IMR-90 (cell line): ENCODE measurements around the gene COL18A1. TPM values are rescaled to one million over a fixed set of nuclear protein-coding genes. Genes with fewer than 3 reads are reported as not detected.

ENCODE experiments used
- ATAC-seq: fragments of 200-7000 bp; cut with Tn5 transposase; 2 replicates; pipeline ENCODE4 v1.9.1; 2020; ENCODE audit warnings: low read depth, mild to moderate bottlenecking, moderate library complexity
- BruUV-seq: library from RNA; stranded (reverse); fragments of 400-500 nt; replicated peaks from 2 replicates; lab custom pipeline; 2021; lab: Mats Ljungman, UMichigan
- CTCF ChIA-PET: fragments of 300-600 bp; formaldehyde crosslinking; extraction: SDS; loops from one replicate; lab custom pipeline; 2021; ENCODE audit warnings: antibody characterized with exemption; lab: Yijun Ruan, JAX
- POLR2A ChIA-PET: fragments of 300-600 bp; sonication (Branson Sonifier 250); formaldehyde crosslinking; loops from one replicate; lab custom pipeline; 2022; ENCODE audit warnings: antibody characterized with exemption; ENCODE audit not compliant: unreplicated experiment; lab: Charles Lee
- DNase-seq: peaks from one replicate; pipeline ENCODE4 v3.0.0; 2013
- H2AFZ ChIP-seq: replicated peaks from 2 replicates; pipeline ENCODE3; 2013; ENCODE audit warnings: low read length, mild to moderate bottlenecking; ENCODE audit not compliant: poor library complexity
- H2AK5ac ChIP-seq: 2 replicates; pipeline ENCODE4 v1.6.1; 2013; ENCODE audit warnings: low read depth, low read length, inconsistent platforms
- H2AK9ac ChIP-seq: replicated peaks from 2 replicates; pipeline ENCODE3; 2013; ENCODE audit warnings: mild to moderate bottlenecking, low read depth, low read length, moderate library complexity; ENCODE audit not compliant: poor library complexity
- H2BK120ac ChIP-seq: 2 replicates; pipeline ENCODE4 v1.6.1; 2013; ENCODE audit warnings: low read depth, low read length, inconsistent platforms
- H2BK15ac ChIP-seq: 3 replicates; pipeline ENCODE4 v1.6.1; 2013; ENCODE audit warnings: low read depth, low read length, inconsistent platforms
- H2BK20ac ChIP-seq: 2 replicates; pipeline ENCODE4 v1.6.1; 2013; ENCODE audit warnings: low read depth, mild to moderate bottlenecking, inconsistent platforms, low read length, moderate library complexity
- H2BK5ac ChIP-seq: 2 replicates; pipeline ENCODE4 v1.6.1; 2013; ENCODE audit warnings: mild to moderate bottlenecking, low read depth, low read length, inconsistent platforms; ENCODE audit not compliant: poor library complexity, severe bottlenecking
- H3K14ac ChIP-seq: replicated peaks from 2 replicates; pipeline ENCODE4 v1.6.1; 2013; ENCODE audit warnings: low read depth, low read length, inconsistent platforms
- H3K18ac ChIP-seq: 2 replicates; pipeline ENCODE4 v1.6.1; 2013; ENCODE audit warnings: low read depth, low read length, control low read depth
- H3K23ac ChIP-seq: 2 replicates; pipeline ENCODE4 v1.6.1; 2013; ENCODE audit warnings: low read depth, low read length, inconsistent platforms
- H3K27ac ChIP-seq: 2 replicates; pipeline ENCODE4 v1.5.1; 2013; ENCODE audit warnings: mild to moderate bottlenecking, control low read depth, low read length; ENCODE audit not compliant: insufficient read depth
- H3K27me3 ChIP-seq: 2 replicates; pipeline ENCODE4 v1.6.1; 2013; ENCODE audit warnings: low read length; ENCODE audit not compliant: control insufficient read depth, insufficient read depth
- H3K36me3 ChIP-seq: 2 replicates; pipeline ENCODE4 v1.6.1; 2013; ENCODE audit warnings: low read length, mixed read lengths; ENCODE audit not compliant: control insufficient read depth, insufficient read depth
- H3K4ac ChIP-seq: 2 replicates; pipeline ENCODE4 v1.6.1; 2013; ENCODE audit warnings: low read depth, low read length, inconsistent platforms
- H3K4me1 ChIP-seq: 2 replicates; pipeline ENCODE4 v1.6.1; 2013; ENCODE audit warnings: low read length, mixed read lengths; ENCODE audit not compliant: control insufficient read depth, insufficient read depth
- H3K4me2 ChIP-seq: 2 replicates; pipeline ENCODE4 v1.6.1; 2013; ENCODE audit warnings: low read depth, mild to moderate bottlenecking, control low read depth, low read length, moderate library complexity
- H3K4me3 ChIP-seq: 2 replicates; pipeline ENCODE4 v1.5.1; 2013; ENCODE audit warnings: low read depth, mild to moderate bottlenecking, control low read depth, low read length, moderate library complexity; ENCODE audit not compliant: insufficient read depth
- H3K56ac ChIP-seq: 2 replicates; pipeline ENCODE4 v1.6.1; 2013; ENCODE audit warnings: low read length, inconsistent platforms; ENCODE audit not compliant: insufficient read depth; ENCODE audit errors: extremely low read depth
- H3K79me1 ChIP-seq, 2 experiments: 2 replicates each; pipeline ENCODE4 v1.6.1; 2013; ENCODE audit warnings: low read length in 2 of 2, inconsistent platforms in 1 of 2, low read depth in 1 of 2
- H3K9ac ChIP-seq: 2 replicates; pipeline ENCODE4 v1.6.1; 2013; ENCODE audit warnings: low read depth, low read length, control low read depth
- H3K9me1 ChIP-seq: 2 replicates; pipeline ENCODE4 v1.6.1; 2013; ENCODE audit warnings: low read length, inconsistent platforms; ENCODE audit not compliant: insufficient read depth
- H3K9me3 ChIP-seq: 2 replicates; pipeline ENCODE4 v1.6.1; 2013; ENCODE audit warnings: low read length; ENCODE audit not compliant: control insufficient read depth, insufficient read depth
- H4K20me1 ChIP-seq: 2 replicates; pipeline ENCODE4 v1.6.1; 2013; ENCODE audit warnings: low read length, inconsistent platforms; ENCODE audit not compliant: insufficient read depth
- H4K5ac ChIP-seq: 2 replicates; pipeline ENCODE4 v1.6.1; 2013; ENCODE audit warnings: mild to moderate bottlenecking, low read depth, low read length, control low read depth
- H4K8ac ChIP-seq, 2 experiments: 2 replicates each; pipeline ENCODE4 v1.6.1; 2013; ENCODE audit warnings: low read depth in 2 of 2, low read length in 2 of 2, control low read depth in 1 of 2, inconsistent platforms in 1 of 2
- H4K91ac ChIP-seq: 2 replicates; pipeline ENCODE4 v1.6.1; 2013; ENCODE audit warnings: low read depth, low read length, inconsistent platforms; ENCODE audit not compliant: insufficient read depth
- BHLHE40 ChIP-seq: fragments of 150-350 bp; IDR thresholded peaks from 2 replicates; pipeline ENCODE4 v1.6.1; 2016; ENCODE audit warnings: mild to moderate bottlenecking, low read depth, low read length
- CEBPB ChIP-seq: IDR thresholded peaks from 2 replicates; pipeline ENCODE4 v1.6.1; 2012; ENCODE audit warnings: low read depth, low read length, improper control_type of control experiment
- CHD1 ChIP-seq: IDR thresholded peaks from 2 replicates; pipeline ENCODE4 v1.6.1; 2012; ENCODE audit warnings: low read depth, low read length, improper control_type of control experiment
- CTCF ChIP-seq: conservative IDR thresholded peaks from 2 replicates; pipeline ENCODE4 v1.5.1; 2012; ENCODE audit warnings: mild to moderate bottlenecking, low read depth, low read length, improper control_type of control experiment
- FOS ChIP-seq: fragments of 150-350 bp; IDR thresholded peaks from 2 replicates; pipeline ENCODE4 v1.6.1; 2016; ENCODE audit warnings: low read depth, low read length
- MAFK ChIP-seq: IDR thresholded peaks from 2 replicates; pipeline ENCODE4 v1.6.1; 2012; ENCODE audit warnings: low read depth, low read length, improper control_type of control experiment
- MAZ ChIP-seq: IDR thresholded peaks from 2 replicates; pipeline ENCODE4 v1.6.1; 2012; ENCODE audit warnings: low read depth, mild to moderate bottlenecking, low read length, improper control_type of control experiment, moderate library complexity, borderline replicate concordance
- MXI1 ChIP-seq: IDR thresholded peaks from 2 replicates; pipeline ENCODE4 v1.6.1; 2012; ENCODE audit warnings: low read depth, mild to moderate bottlenecking, low read length, moderate library complexity, borderline replicate concordance
- NFE2L2 ChIP-seq: fragments of 150-350 bp; IDR thresholded peaks from 2 replicates; pipeline ENCODE4 v1.6.1; 2016; ENCODE audit warnings: low read depth, mild to moderate bottlenecking, low read length
- POLR2A ChIP-seq: IDR thresholded peaks from 2 replicates; pipeline ENCODE4 v1.6.1; 2012; ENCODE audit warnings: mild to moderate bottlenecking, low read depth, low read length
- RAD21 ChIP-seq: IDR thresholded peaks from 2 replicates; pipeline ENCODE4 v1.6.1; 2012; ENCODE audit warnings: low read length, improper control_type of control experiment
- RCOR1 ChIP-seq: IDR thresholded peaks from 2 replicates; pipeline ENCODE4 v1.6.1; 2012; ENCODE audit warnings: mild to moderate bottlenecking, low read length, improper control_type of control experiment; ENCODE audit not compliant: insufficient replicate concordance
- RFX5 ChIP-seq: IDR thresholded peaks from 2 replicates; pipeline ENCODE4 v1.8.0; 2012; ENCODE audit warnings: low read depth, mild to moderate bottlenecking, low read length, moderate library complexity
- SMC3 ChIP-seq: fragments of 150-350 bp; IDR thresholded peaks from 2 replicates; pipeline ENCODE4 v1.6.1; 2016; ENCODE audit warnings: low read depth, mild to moderate bottlenecking, antibody characterized with exemption, low read length, moderate library complexity
- WGBS, 2 experiments: methylation state at CpG; one replicate each; pipeline versions ENCODE4 v1.1.5 to v1.1.7; 2013; ENCODE audit warnings: missing lambda C conversion rate in 2 of 2; ENCODE audit not compliant: insufficient read length in 1 of 2; ENCODE audit errors: extremely low coverage in 2 of 2; 5-methylcytosine and 5-hydroxymethylcytosine counted together
- dilution Hi-C: fragments of 300-500 bp; cut with HindIII; formaldehyde crosslinking; loops from one replicate; pipeline ENCODE4 v1.14.3; 2018; ENCODE audit warnings: low sequenced_read_pairs; ENCODE audit not compliant: unreplicated experiment
- in situ Hi-C: fragments of 300-500 bp; cut with MboI; formaldehyde crosslinking; loops from 3 replicates; pipeline ENCODE4 v1.14.3; 2019; ENCODE audit warnings: low sequenced_read_pairs, inconsistent platforms, mixed read lengths
- intact Hi-C: fragments of 100-400 bp; cut with micrococcal nuclease; formaldehyde crosslinking; loops from 2 replicates; pipeline ENCODE4 v1.10.0; 2022
- polyA plus RNA-seq, 3 experiments: library from polyadenylated mRNA; depleted of rRNA; stranded (reverse); fragments of >200 nt; gene quantifications; 2 replicates each; pipeline ENCODE4 v1.2.3, GENCODE V29; 2012; ENCODE audit warnings: low replicate concordance in 1 of 3
- total RNA-seq: library from RNA; depleted of rRNA; stranded (reverse); fragments of >200 nt; gene quantifications from 2 replicates; pipeline ENCODE4 v1.2.3, GENCODE V29; 2012
- TF ChIP-seq, protein P1 (sequence below): fragments of 150-350 bp; IDR thresholded peaks from 2 replicates; pipeline ENCODE4 v1.6.1; 2017; ENCODE audit warnings: mild to moderate bottlenecking, antibody characterized with exemption, low read length, low read depth

Gene COL18A1
- total and polyA plus RNA-seq, 2 of the 4 experiments (the other 2 are of a cell fraction) = 4.3 to 46.7 TPM

GRCh38 chr21:45366931-45367401 is 38.0 kb upstream of the COL18A1 start:
- ChIA-PET CTCF (no interaction called here), POLR2A (no interaction called here)
- Histone ChIP-seq H4K5ac (peak overlapping the region; percentile 86), H4K8ac (peak overlapping the region; percentile 94 to 98), H2AFZ (peak overlapping the region; percentile 84), H3K36me3 (no peaks in the 10 kb centered on the region), H4K20me1 (no peaks in the 10 kb centered on the region), H2BK20ac (peak overlapping the region; percentile 98), H2AK9ac (peak overlapping the region; percentile 98), H3K18ac (peak overlapping the region; percentile 76), H2BK120ac (peak overlapping the region; percentile 99), H3K4me3 (no peak overlapping the region), H3K9me1 (peaks cover 25% of the 10 kb centered on the region), H4K91ac (peak overlapping the region; percentile 97), H3K56ac (peak overlapping the region; percentile 61), H3K4me2 (peak overlapping the region; percentile 43; the same call in 1 of the 2 replicates), H3K4ac (peak overlapping the region; percentile 97), H3K9ac (peak overlapping the region; percentile 42), H3K9me3 (no peaks in the 10 kb centered on the region), H2AK5ac (peak overlapping the region; percentile 99), H3K27me3 (no peaks in the 10 kb centered on the region), H3K27ac (peak overlapping the region; percentile 84), H3K14ac (peak overlapping the region; percentile 92), H2BK5ac (peak overlapping the region; percentile 93), H3K79me1 (peaks cover 0 to 25% of the 10 kb centered on the region in 2 experiments; a peak in 2 of 4 replicates), H3K4me1 (peaks cover 34% of the 10 kb centered on the region), H2BK15ac (peak overlapping the region; percentile 85; the same call in 2 of the 3 replicates), H3K23ac (peak overlapping the region; percentile 89; the same call in 1 of the 2 replicates)
- intact Hi-C loops (no loop called here), in situ Hi-C loops (no loop called here), dilution Hi-C loops (no loop called here)
- WGBS, 2 experiments = 29% methylated on average over 6 of the region's 14 CpGs; no CpG with 5 or more reads in 1 of the 2 experiments
- ATAC-seq = peak; percentile 73
- DNase-seq = peak; percentile 98
- TF ChIP-seq CHD1 (no peak), RFX5 (no peak), POLR2A (no peak; the same call in 1 of the 2 replicates), CEBPB (0 out of 2 replicates have a peak, but pooled peaks have one; percentile 5), MXI1 (no peak), RAD21 (peak; percentile 44), MAZ (peak; percentile 89), MAFK (no peak), FOS (peak; percentile 92), RCOR1 (peak; percentile 70), CTCF (peak; percentile 29), SMC3 (peak; percentile 30; the same call in 1 of the 2 replicates), NFE2L2 (peak; percentile 48; the same call in 1 of the 2 replicates), BHLHE40 (peak; percentile 26; the same call in 1 of the 2 replicates)
- TF ChIP-seq, protein P1, sequence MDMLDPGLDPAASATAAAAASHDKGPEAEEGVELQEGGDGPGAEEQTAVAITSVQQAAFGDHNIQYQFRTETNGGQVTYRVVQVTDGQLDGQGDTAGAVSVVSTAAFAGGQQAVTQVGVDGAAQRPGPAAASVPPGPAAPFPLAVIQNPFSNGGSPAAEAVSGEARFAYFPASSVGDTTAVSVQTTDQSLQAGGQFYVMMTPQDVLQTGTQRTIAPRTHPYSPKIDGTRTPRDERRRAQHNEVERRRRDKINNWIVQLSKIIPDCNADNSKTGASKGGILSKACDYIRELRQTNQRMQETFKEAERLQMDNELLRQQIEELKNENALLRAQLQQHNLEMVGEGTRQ = no peak
- no TSS peak for BruUV-seq
